Fibroblast of skin of left quadriceps (primary cell): Measurements from ENCODE around the gene PPTC7.
"Not testable (repeated sequence)": the region's sequence is repeated elsewhere in the genome, so short reads cannot be mapped to it uniquely, and the experiment has no call there.

Source experiments
- DNase-seq, 2 experiments: peaks; one replicate each; pipeline ENCODE4 v3.0.0-alpha.2; 2013; ENCODE audit warnings: low read depth in 2 of 2

PPTC7 gene, protein sequence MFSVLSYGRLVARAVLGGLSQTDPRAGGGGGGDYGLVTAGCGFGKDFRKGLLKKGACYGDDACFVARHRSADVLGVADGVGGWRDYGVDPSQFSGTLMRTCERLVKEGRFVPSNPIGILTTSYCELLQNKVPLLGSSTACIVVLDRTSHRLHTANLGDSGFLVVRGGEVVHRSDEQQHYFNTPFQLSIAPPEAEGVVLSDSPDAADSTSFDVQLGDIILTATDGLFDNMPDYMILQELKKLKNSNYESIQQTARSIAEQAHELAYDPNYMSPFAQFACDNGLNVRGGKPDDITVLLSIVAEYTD

DNA sequence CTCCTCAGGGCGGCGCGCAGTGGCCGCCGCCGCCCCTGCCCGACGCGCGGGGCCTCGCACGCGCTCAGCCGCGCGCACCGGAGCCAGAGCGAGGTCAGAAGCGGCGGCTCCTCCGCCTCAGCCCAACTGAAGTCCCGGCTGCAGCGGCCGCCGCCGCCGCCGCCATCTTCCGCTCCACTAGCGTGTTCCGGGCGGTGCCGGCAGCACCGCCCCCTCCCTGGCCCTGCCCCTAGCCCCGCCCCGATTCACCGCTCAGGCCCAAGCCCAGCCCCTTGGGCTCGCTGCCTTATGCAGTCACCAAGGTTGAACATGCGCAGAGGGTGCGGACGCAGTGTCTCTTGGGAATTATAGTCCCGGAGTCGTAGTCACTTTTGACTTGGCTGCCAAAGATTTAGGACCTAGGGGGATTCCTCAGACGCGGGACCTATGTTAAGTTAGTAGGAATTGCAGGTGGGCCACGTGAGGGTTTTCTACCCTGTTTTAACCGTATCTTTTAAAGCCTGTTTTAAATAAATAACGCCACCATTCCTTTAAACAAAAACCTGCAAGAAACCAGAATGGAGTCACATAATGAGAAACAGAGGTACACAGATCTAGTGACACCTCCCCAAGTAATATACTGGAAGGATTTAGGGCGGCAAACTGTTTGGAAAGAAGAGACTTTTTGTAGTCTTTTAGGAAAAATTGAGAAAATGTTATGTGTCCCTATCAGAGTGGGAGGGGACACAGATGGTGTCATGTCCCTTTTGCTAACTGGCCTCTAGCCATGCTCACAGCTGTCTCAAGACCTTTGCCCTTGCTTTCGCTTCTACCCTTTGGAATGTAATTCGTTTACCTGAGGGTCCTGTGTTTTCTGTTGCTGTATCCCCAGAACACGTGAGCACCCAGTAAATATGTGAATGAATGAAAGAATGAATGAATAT is at the start of gene PPTC7:
PPTC7 (minus strand) TSS at position 182 of the 923 bp plus-strand sequence. CDS start 287 bp downstream, outside the sequence.
- DNase-seq, result peak; percentile 92

DNA sequence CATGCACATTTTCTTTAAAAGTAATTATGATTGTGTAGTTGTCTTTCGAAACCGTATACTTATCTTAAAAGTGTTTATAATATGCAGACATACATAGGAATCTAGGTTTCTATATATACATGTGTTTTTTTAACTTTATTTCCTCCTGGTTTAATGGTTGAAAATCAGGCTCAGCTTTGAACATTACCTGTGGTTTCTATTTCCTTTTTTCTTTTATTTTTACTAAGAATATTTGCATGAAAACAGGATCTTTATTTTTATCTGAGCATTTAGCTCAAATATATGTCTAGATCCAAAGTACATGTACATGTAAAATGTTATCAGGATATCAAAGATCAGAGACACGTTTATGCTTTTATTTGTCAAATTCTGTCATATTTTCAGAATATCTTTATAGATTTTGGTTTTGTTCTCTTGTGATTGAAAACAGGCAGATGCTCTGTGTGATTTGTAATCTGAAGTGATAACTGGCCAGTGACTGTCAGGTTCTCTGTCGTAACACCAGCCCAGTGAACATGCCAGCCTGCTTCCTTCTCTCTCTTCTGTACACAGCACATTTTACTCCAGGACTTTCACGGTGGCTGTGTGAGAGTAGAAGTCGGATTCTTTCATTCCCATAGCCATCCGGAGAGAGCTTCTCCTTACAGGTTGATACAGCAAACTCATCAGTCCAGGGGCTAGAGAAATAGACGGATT is 44.5 kb upstream of the PPTC7 start:
- no peak for DNase-seq

DNA sequence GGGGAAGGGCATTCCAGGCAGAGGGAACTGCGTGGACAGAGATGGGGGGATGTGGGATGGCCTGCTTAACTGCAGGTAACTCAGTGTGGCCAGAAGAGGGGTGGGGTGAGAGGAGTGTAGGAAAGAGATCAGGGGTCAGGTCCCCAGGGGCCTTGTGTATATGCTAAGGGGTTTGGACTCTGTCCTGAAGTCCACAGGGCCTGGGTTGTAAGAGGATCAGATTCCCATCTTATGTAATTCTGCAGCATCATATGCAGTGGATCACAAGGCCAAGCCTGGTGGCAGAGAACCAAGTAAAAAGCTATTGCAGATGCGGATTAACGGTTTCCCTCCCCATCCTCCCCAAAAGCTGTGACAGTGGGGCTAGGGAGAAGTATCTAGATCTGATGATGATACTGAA is 39.5 kb upstream of the PPTC7 start:
- no peak for DNase-seq

DNA sequence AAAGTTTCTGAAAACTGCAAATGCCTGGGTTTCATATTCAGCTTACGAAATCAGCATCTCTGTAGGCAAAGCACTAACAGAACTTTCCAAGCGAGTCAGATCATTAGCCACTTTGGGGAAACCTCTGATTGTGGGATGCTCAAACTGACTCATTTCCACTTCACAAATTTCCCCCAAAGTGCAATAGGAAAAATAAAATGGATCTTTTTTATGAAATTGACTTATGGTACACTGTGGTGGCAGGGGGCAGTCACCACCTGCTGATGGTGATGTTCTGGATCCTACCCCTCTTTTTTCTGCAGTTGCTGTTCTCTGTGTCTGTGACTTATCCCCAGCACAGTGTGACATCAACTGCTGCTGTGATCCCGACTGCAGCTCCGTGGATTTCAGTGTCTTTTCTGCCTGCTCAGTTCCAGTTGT is 36.4 kb upstream of the PPTC7 start:
- no peak for DNase-seq

DNA sequence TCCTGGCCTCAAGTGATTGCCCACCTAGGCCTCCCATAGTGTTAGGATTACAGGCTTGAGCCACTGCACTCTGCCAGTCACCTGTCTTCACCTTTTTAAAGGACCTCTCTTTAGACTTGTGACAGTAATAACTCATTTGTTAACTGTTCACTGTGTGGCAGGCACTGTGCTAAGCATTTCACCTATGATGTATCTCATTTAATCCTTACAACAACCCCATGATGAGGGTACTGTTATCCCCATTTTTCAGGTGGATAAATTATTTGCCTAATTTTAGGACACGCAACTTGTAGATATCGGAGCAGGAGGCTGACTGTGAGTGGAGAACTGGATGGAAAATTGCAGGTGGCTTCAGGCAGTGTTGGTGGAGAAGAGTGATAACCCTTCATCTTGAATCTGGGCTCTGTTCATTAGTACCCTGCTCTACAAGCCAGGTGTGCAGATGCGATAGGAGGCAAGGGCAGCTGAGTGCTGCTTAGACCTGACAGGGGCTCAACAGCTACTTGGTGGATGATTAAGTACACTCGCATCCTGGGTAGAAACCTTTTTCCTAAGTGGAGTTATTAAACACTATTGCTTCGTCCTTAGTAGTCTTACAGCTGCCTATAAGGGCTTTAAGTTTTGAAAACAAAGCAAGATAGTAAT is 33.5 kb upstream of the PPTC7 start:
- DNase-seq, result no peak

DNA sequence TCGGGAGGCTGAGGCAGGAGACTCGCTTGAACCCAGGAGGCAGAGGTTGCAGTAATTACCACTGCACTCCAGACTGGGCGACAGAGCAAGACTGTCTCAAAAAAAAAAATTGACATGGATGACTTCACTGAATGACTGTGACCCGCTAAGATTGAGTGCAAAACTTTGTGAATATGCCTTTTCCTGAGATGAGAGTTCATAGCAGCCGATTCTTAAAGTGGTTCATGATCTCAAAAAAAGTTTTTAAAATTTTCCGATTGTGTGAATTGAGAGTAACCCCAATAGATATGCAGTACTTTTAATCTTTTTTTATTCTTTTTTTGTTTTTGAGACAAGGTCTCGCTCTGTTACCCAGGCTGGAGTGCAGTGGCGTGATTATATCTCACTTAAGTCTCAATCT is 32.1 kb upstream of the PPTC7 start:
- DNase-seq, result no peak

DNA sequence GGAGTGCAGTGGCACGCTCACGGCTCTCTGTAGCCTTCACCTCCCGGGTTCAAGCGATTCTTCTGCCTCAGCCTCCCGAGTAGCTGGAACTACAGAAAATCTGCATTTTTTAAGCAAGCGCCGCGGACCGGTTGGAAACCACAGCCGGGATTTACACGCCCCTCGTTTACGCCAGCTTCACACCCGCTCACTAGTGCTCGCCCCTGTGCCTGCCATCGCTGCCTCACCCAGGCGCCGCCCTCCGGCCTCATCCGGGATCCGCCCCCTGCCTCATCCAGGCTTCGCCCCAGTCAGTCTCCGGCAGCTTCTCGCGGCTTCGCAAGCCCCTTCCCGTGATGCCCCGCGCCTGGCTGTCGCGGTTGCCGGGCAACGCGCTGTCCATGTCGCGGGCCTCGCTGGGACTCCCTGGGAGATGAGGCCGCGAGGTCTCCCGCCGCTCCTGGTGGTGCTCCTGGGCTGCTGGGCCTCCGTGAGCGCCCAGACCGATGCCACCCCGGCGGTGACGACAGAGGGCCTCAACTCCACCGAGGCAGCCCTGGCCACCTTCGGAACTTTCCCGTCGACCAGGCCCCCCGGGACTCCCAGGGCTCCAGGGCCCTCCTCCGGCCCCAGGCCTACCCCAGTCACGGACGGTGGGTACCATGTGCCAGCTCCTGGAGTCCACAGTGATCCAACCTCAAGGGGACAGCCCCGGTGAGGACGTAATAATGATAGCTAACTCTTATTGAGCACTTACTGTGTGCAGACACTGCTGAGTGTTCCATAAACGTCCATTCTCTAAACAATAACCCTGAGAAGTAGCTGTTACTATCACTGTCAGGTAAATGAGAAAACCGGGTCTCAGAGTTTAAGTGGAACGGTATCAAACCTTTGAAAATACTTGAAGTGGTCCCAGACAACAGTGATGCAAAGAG is 30.9 kb upstream of the PPTC7 start, which contains the start of gene TCTN1:
TCTN1 (plus strand) TSS at position 359 of the 914 bp plus-strand sequence; CDS start at position 413, 54 bp downstream.
- peak; percentile 82 to 85 for DNase-seq

DNA sequence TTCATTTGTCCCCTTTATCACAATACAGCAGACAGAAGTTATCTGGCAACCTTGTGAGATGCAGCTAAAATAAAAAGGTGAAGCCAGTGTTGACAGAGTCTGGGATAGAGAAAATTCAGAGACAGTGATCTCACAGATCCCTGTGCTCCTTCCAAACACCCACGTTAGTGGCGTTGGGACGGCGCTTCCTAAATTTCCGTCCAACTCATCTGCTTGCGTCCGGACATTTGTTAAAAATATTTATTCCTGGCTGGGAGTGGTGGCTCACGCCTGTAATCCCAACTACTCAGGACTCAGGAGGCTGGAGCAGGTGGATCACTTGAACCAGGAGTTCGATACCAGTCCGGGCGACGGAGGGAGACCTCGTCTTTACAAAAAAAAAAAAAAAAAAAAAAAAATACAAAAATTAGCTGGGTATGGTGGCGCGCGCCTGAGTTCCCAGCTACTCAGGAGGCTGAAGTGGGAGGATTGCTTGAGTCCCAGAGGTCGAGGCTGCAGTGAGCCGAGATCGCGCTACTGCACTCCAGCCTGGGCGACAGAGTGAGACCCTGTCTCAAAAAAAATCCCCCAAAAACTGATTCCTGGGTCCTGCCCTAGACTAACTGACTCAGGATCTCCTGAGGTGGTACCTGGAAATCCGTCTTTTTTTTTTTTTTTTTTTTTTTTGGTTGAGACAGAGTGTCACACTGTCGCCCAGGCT is 30.1 kb upstream of the PPTC7 start:
- DNase-seq, result no peak

DNA sequence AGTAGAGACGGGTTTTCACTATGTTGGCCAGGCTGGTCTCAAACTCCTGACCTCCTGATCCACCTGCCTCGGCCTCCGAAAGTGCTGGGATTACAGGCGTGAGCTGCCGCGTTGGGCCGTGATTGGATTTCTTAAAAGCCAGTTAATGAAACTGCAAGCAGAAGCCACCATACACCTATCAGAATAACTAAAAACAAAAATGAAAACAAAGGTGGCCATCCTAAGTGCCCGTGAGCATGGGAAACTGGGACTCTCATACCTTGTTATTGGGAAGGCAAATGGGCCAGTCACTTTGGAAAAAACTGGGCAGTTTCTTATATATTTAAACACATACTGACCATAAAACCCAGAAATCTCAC is 23.1 kb upstream of the PPTC7 start:
- no peak for DNase-seq

DNA sequence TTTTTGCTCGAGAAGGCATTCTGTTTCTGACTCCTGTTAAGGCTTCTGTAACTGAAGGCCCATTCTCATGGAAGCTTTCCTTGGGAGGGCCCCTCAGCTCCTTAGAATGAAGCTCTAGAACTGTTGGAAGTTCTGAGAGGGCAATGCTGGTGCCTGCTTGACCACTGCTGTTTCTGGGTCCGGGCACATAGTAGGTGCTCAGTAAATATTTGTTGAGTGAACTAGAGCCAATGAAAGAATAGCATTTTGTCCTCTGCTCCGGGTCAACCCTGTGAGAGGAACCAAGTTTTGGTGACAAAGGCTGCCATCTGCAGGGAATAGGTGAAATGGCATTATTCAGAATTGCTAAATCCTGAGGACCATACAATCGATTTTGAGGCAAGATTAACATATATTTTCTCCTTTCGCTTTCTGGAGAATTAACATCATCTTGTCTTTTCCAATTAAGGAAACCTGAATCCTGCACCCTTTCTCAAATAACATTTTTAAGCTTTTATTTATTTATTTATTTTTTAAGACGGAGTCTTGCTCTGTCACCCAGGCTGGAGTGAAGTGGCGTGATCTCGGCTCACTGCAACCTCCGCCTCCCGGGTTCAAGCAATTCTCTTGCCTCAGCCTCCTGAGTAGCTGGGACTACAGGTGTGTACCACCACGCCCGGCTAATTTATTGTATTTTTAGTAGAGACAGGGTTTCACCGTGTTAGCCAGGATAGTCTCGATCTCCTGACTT is 19.1 kb upstream of the PPTC7 start:
- peak in 1 of 2 experiments; percentile 27 for DNase-seq

DNA sequence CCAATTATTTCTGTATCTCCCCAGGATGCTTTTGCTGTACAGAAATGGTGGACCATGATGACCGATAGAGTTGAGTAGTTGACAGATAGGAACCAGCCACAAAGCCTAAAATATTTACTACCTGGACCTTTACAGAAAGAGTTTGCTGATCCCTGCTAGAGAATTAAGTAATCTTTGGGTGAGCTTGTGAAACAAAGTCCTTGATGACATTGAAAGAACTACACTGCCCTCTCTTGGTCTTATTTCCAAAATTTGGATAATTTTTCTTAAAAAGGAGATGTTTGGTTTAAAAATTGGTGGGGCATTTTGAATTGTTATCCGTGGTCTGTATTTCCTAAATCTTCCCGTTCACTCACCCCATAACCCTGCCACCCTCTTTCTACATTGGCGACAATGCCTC is 17.1 kb upstream of the PPTC7 start:
- DNase-seq, result peak; percentile 31 to 45

DNA sequence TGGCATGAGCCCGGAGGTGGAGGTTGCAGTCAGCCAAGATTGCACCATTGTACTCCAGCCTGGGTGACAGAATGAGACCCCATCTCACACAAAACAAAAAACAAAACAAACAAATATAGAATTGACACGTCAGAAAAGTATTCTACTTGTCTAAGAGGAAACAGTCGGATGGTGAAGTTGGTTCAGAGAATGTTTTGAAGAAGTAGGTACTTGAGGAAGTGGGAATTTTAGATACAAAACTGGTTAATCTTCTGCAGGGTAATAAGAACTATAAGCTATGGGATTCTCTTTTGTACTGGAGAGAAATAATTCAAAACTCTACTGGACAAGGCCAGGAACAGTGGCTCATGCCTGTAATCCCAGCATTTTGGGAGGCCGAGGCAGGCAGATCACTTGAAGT is 16.2 kb upstream of the PPTC7 start:
- no peak for DNase-seq

DNA sequence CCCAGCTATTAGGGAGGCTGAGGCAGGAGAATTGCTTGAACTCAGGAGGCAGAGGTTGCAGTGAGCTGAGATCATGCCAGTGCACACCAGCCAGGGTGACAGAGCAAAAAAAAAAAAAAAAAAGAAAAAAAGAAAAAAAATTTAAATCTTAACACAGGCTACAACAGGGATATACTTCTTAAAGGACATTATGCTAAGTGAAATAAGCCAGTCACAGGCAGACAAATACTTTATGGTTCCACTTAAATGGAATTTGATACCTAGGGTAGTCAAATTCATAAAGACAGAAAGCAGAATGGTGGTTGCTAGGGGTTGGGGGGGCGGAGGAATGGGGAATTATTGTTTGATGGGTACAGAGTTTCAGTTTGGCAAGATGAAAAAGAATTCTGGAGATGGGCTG is 14.8 kb upstream of the PPTC7 start:
- DNase-seq, result no peak

DNA sequence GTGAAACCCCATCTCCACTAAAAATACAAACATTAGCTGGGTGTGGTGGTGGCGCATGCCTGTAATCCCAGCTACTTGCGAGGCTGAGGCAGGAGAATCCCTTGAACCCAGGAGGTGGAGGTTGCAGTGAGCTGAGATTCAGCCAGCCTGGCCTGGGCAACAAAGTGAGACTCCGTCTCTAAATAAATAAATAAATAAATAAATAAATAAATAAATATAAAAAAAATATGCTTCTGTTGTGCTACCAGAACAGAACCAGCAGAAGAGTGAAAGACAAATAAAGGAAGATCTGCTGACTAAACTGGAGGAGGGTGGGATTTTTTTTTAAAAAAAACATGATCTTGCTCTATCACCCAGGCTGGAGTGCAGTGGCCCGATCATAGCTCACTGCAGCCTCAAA is 9.8 kb upstream of the PPTC7 start:
- not testable (repeated sequence) for DNase-seq

DNA sequence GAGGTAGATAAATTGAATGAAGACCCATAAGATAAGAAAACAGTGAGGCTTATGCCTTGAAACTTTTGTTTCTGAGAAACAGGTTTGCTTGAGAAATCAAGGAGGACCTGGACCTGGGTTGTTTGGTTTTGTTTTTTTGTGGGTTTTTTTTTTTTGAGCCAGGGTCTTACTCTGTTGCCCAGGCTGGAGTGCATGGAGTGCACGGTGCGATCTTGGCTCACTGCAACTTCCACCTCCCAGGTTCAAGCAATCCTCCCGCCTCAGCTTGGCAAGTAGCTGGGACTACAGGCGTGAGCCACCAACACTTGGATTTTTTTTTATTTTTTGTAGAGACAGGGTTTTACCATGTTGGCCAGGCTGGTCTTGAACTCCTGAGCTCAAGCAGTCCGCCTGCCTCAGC is 9.0 kb upstream of the PPTC7 start:
- DNase-seq, result no peak

DNA sequence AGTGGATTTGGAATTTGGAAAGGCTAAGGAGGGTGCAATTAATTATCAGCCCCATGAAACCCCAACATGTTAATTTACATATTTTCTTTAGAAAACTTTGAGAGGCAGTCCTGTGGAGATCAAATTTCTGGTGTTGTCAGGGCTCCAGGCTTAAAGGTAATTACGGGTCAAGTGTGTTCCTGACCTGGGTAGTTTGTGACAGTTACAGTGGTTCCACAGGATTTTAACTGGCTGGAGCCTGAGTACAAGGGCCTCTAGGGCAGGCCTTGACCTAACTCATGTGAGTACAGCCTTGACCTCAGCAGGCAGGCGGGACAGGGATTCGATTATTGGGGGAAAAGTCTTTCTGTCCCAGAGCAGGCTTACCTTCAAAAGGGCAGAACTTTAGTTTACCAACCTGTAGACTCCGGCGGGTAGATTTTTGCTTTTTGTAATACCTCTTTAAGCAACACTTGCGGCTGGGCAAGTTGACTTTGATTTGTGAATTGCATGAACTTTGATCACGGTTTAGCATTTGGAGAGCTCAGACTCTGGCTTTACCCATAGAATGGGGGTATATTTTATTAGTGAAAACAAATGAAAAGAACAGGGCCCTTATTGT is 8.4 kb upstream of the PPTC7 start:
- DNase-seq, result no peak

DNA sequence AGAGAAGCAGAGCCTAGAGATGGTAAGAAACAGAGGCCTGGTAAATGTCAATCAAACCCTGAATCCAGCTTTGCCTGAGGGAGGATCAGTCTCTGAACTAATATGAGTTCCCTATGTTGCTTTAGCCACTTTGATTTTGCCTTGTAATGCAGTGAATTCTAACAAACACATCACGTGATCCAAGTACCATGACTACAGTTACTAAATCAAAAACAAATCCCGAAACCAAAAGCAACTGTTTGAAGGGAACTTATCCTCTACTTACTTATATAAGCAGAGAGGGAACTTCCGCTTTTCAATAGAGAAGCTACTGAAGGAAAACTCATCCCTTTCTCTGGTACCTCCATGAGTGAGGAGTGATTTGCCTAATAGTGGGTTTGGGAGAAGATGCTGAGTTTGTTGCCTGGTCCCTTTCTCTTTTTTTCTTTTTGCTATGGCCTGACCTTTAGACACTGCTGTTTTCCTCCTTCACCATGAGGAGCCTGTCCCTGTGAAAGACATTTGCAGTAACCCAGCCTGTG is 7.7 kb upstream of the PPTC7 start:
- peak; percentile 5 to 16 for DNase-seq

DNA sequence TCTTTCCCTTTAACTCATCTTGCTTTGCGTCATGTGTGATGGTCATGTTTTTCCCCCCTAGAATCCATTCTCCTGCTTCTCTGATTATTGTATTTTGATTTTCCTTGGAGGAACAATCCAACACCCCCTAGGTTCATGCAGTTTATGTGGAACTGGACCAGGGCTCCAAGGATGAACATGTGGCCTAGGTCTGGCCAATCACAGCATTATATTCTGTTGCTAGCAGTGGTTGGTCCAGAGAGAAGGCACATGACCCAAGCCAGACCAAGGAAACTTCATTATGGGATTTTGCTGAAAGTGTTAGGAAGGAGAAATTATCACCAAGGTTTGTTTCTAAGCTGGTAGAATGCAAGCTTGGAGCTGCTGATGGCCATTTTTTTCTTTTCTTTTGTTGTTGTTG is 6.9 kb upstream of the PPTC7 start:
- DNase-seq, result no peak

DNA sequence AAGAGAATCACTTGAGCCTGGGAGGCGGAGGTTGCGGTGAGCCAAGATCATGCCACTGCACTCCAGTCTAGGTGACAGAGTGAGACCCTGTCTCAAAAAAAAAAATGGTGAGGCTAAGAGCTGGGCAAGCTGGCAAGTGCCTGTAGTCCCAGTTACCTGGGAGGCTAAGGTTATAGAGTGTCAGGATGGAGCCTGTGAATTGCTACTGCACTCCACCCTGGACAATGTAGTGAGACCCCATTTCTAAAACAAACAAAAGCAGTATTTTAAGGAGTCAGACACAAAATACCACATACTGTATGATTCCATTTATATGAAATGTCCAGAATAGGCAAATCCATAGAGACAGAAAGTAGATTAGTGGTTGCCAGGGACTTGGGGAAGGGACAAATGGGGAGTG is 4.0 kb upstream of the PPTC7 start:
- DNase-seq, result not testable (repeated sequence)
